Measurements from ENCODE around the gene SHOC2.

The SHOC2 gene

DNA sequence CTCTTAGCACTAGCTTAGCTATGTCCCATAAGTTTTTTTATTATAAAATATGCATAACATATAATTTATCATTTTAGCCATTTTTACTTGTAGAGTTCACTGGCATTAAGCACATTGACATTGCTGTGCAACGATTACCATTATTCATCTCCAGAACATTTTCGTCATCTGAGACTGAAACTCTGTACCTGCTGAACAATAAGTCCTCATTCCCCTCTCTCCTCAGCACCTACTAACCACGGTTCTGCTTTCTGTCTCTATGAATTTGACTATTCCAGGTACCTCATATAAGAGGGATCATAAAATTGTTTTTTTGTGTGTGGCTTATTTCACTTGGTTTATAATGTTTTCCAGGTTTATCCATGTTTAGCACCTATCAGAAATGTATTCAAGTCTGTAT is 64.1 kb downstream of the SHOC2 start:
- DNase-seq (ENCODE audit: low read depth, low spot score) = no peak

DNA sequence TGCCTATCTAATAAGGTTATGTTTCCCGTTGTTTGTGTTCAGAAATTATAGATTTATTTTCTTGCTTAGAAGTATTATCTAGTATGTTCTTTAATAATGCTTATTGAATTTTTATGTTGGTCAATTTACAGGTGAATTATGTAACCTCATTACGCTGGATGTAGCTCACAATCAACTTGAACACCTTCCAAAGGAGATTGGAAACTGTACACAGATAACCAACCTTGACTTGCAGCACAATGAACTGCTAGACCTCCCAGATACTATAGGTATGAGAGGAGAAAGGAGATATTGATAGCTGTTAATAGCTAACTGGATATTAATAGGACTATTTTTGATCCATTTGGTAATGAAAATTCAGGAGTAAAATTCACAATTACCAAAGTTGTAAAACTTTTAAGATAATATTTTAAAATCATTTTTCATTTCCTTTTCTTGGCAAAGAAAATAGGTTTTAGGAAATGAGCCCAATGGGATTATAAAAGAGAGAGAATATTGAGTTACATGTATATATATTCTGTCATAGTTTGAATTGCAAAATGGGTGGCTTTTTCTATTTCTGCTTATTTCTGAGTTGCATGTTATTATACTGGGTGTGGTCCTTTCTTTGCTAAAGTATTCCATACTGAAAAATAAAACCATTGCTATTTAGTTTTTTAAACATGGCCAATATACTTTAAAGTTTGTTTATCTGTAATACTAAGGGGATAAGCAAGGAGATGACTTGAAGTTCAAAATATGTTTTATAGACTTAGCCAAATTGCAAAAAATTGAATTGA is 66.3 kb downstream of the SHOC2 start:
- no peak for DNase-seq (ENCODE audit: low read depth, low spot score)

DNA sequence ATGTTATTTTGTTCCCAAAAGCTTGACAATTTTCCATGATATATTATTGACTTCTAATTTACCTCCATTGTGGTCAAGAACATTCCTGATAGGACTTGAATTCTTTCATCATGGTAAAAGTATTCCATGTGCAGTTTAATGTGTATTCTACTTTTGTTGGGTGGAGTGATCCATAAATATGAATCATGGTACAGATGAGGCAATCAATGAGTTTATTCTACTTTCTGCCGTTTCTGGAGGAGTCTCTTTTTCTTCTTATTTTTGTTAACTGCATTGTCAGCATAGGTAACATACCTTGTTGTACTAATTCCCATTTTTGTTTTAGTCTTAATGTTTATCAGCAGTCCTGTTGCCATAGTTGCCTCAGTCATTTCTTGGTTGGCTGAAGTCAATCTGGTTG is 69.6 kb downstream of the SHOC2 start:
- no peak for DNase-seq (ENCODE audit: low read depth, low spot score)

DNA sequence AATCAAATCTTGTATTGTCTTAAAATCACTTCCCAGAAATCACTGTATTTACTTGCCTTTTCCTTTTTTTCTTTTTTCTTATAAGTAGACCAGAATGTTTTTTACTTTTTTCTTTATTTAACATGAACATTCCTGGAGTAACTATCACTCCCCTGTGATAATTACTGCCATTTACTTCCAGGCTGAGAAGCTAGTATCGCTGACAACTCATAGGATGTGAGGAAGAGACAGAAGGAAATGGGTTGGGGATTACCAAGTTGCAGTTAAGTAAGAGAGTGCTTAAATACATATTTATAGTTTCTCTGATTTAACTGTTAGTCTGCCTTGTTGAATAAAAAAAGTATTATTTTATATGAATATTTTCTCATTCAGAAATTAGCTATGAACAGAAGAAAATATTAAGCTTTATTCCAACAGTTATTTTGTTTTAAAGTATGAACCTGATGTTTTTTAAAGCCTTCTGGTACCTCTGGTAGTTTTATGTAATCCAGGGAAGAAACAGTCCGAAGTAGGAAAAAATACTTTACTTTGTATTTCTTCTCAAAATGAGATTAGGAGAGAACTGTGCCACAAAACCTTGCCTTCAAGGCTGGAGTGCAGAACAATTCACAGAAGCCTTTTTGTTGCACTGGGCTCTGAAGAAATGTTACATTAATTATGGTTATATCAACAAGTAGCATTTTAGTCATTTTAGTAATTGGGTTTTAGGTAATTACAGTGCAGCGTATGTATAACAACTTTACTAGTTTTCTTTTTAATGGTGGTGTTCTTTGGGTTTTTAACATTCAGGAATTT is 72.8 kb downstream of the SHOC2 start:
- DNase-seq (ENCODE audit: low read depth, low spot score) = no peak

DNA sequence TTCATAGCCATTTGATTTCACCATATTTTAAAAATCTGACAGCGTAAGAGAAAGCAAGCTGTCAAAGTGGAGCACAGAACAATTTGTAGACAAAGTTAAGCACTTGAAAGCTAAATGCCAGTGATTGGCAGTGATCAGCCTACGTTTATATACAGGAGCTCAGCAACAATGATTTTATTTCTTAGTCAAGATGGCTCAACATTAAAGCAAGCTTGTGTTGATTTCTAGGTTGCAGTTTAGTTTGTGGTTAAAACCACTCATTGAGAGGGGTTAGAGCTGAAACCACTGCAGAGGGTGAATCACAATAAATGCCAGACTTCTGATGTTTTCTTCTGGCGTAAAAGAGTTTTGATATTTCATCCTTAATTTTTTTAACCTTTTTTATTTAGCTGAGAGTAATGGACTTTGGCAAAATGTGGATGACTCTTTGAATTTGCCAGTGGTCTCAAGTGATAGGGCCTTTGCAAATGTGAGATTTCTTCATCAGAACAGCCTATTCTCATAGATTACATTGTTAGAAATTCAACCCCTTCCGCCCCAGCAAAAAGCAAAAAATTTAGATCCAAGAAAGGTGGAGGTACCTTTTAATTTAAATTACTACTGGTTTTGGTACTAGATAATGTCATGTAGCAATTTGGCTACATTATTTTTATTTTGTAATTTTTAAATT is 73.8 kb downstream of the SHOC2 start:
- peak; percentile 36 for DNase-seq (ENCODE audit: low read depth, low spot score)

DNA sequence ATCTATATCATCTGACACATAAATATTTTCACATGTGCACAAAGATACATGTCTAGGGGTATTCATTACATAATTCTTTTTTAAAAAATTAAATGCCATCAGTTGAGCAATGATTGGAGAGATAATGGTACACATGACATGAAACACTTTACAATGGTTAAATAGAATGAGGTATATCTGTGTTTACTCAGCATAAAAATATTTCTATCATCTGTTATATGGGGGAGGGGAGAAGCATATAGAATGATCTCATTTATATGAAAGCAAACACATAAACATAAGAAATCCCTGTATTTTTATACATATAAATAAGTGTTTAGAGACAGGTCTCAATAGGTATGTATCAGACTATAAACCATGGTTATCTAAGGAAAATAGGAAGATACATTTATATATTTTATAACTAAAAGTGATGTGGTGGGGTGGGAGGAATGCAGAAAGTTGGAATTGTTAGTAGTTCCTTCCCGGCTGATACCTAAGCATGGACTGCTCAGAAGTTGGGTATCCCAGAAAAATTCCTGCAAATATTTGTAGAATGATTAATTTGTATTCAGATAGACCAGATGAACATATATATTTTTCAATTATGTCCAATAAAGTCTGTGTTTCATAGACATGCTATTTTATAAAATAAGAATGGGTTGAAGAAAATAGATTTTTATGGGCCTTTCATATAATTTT is 75.1 kb downstream of the SHOC2 start:
- DNase-seq (ENCODE audit: low read depth, low spot score) = no peak

DNA sequence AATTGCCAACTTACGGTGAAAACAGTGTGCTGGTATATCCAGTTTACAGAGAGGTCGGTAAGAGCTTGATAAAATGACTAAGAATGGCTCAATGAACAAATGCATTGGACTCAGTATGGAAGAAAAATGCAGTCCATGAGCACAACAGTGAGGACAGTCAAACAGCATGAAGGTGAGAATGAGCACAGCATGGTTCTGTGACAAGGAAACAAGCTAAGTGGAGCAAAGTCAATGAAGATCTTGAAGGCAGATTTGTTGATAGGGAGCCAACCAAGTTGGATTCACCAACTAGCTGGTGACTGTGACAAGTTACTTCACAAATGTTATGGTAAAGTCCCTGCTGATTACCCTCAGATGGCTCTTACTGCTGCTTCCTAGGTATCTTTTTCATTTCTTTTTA is 75.9 kb downstream of the SHOC2 start:
- no peak for DNase-seq (ENCODE audit: low read depth, low spot score)

DNA sequence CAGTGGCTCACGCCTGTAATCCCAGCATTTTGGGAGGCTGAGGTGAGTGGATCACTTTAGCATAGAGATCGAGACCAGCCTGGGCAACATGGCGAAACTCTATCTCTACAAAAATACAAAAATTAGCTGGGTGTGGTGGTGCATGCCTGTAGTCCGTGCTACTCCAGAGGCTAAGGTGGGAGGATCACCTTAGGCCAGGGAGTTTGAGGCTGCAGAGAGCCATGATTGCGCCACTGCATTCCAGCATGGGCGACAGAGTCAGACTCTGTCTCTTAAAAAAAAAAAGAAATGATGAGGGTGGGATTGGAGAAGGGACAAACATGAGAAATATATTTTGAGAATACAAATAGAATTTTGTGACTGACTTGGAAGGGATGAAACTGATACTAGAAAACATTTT is 76.9 kb downstream of the SHOC2 start:
- DNase-seq (ENCODE audit: low read depth, low spot score) = no peak

DNA sequence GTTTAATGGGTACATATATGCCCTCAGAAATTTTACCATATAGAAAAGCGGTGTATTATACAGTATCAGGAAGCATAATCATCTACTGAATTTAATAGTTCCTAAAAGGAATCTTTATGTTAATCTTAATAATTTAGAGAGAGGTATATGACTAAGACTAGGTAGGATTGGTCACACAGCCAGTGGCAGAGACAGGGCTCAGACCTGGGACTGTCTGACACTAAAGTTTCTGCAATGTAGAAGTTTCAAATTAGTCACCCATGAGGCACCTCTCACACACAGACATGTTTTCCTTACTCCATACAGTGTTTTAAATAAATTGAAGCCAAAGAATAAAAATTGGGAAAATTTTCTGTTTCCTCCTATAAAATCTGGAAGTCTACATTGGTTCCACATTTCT is 84.6 kb downstream of the SHOC2 start:
- DNase-seq (ENCODE audit: low read depth, low spot score) = no peak

DNA sequence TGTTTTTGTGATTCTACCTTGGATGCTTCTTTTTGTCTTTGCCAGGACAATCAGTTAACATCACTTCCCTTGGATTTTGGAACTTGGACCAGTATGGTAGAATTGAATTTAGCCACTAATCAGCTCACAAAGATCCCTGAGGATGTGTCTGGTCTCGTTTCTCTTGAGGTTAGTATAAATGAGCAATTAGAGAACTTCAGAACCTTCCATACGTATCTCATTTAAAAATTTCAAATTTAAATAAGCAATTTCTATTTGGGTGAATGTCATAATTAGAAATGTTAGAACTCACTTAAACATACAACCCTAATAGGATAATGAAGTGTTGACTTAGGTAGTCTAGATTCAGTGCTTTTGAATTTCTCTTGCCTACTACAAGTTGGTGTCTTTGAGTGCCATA is 88.1 kb downstream of the SHOC2 start:
- DNase-seq (ENCODE audit: low read depth, low spot score) = no peak

DNA sequence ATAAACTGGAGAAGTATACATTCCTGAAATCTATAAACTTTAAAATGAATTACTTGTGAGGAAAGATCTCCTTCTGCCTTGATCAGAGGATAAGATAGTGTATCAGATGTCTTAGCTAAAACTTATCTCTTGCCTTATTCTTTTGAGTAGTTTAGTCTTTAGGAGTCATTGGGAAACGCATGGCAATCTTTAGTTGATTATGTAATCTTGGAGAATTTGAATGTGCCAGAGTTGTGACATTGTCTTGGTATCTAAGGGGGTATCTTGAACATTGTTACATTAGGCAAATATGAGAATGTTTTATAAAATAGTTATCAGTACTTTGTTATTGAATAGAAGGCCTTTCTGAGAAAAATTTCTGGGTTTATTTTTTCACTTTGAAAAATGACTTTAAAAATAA is 95.8 kb downstream of the SHOC2 start:
- no peak for DNase-seq (ENCODE audit: low read depth, low spot score)

DNA sequence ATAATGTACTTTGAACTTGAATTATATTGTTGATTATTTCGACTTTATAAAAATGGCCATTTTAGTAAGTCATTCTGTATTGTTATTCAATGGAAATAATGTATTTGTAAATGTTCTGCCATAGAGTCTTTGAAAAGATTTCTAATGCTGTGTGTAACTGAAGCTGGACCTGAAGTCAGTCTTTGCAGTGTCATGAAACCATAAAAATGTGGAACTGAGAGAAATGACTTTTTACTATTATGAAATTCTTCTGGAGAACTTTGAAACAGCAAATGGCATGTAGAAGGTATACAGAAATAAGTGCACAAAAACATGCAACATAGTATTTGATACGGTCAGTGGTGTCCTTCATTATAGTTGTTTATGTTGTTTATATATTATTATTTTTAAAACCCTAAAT is 97.7 kb downstream of the SHOC2 start:
- DNase-seq (ENCODE audit: low read depth, low spot score) = no peak

DNA sequence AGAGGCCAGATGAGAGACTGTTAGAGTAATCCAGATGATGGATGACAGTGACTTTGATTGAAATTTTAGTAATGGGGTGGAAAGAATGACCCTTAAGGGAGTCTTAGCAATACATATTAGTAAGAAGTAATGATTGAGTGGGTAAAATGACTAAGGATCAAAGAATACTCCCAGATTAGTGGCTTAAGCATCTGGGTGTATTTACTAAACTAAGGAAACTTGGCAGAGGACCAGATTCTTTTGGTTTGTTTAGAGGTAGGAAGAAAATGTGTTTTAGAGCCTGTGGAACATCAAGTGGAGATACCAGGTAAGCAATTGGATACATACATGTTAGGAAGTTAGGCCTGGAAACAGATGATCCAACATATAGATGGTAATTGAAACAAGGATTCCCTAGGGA is 98.6 kb downstream of the SHOC2 start:
- no peak for DNase-seq (ENCODE audit: low read depth, low spot score)

DNA sequence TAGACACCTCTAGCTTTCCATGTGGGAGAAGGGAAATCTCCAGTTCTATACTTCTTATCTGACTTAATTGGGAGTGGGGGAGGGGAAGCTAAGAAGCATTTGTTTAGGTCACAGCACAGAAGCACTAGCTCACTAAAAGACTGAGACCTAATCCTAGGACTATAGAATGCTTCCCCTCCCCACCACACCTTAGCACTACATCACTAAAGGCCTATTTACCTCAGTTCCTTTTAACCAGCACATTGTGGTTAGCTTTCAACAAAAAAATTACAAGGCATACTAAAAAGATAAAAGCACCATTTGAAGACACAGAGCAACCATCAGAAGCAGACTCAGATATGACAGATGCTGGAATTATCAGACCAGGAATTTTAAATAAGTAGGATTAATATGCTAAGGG is 103.7 kb downstream of the SHOC2 start:
- no peak for DNase-seq (ENCODE audit: low read depth, low spot score)

DNA sequence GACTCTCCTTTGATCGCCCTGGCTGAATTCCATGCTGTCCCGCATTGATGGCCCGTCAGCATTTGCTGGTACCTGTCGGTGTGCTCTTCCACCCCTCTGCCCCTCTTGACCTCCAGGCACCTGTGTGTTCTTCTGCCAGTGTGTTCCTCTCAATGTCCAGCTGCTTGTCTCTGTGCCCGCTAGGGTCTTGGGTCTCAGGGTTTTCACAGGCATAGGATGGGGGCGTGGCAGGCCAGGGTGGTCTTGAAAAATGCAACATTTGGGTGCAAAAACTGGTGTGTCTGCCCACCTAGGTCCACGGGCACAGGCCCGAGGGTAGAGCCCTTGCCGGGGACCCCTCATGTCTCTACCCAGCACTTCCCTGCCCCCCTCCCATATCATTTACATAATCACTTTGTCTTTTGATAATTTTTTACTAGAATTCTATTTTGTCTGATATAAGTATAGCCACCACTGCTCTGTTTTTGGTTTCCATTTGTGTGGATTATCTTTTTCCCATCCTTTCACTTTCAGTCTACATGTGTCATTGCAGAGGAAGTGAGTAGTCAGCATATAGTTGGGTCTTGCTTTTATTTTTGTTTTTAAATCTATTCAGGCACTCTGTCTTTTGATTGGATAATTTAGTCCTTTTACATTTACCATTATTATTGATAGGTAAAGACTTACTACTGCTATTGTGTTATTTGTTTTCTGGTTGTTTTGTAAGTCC is 110.8 kb downstream of the SHOC2 start:
- DNase-seq (ENCODE audit: low read depth, low spot score) = no peak

DNA sequence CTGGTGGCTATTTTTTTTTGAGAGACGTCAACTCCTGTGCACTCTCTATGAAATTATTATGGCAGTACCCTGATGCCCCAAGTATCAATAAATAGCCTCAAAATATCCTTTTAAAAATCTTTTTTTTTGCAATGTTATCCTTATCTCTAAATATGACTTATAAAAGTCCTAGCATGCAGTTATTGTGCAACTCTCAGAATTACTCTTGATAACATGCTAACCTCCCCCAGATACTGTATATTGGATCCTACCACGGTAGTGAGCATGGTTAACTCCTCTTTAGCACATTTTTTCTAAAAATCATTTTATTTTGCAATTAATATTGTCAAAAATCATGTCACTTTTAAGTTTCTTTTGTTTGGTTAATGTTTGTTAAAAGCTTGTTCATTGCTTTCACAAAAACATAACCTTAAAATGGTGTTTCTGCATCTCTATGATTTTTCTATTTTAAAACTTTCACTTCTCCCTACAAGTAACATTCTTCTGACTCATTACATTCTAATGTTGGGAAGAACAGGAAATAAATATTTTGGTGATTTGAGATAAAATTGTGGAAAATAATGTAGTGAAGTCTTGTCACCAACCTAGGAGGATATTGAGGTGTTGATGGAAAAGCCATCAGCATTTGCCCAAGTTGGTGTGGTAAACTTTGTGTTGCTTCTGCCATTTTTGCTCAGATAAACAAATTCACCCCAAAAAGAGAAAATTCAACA is 115.3 kb downstream of the SHOC2 start:
- no peak for DNase-seq (ENCODE audit: low read depth, low spot score)

DNA sequence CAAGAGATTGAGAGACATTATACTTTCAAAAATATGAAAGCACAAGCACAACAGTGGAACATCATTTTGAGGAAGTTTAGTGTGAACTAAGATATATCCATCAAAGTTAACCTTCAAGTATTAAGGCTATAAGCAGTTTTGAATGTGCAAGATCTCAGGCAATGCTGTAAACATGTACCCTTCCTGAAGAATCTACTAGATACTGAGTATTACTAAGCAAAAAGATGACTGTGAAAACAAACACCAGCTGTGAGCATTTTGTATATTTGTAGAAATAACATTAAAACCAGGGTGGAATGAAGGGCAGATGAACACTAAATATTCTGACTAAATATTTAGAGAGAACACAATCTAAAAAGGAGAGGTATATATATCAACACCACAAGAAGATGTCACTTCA is 116.1 kb downstream of the SHOC2 start:
- DNase-seq (ENCODE audit: low read depth, low spot score) = peak; percentile 41

DNA sequence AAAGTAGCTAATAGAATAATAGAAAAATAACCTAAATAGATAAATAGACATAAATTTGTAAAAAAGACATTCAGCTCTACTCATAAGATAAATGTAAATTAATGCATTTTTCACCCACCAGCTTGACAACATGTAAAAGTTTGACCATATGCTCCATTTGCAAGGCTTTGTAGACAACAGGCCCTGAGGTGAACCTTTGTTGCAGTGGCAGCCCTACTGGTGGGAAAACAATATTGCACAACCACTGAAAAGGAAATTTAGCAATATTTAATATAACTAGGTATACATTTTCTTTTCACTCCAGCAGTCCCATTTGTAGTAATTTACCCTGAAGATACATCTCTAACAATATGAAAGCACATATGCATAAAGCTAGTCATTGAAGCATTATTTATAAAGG is 118.5 kb downstream of the SHOC2 start:
- DNase-seq (ENCODE audit: low read depth, low spot score) = no peak

DNA sequence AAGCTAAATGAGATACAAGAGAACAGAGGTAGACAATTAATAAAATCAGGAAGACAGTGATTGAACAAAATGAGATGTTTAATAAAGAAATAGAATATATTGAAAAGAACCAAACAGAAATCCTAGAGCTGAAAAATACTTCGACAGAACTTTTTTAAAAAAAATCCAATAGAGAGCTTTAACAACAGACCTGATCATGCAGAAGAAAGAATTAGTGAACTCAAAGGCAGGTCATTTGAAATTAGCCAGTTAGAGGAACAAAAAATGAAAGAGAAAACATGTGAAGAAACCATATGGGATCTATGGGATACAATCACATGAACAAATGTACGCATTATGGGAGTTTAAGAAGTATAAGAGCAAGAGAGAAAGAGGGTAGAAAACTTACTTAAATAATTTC is 120.1 kb downstream of the SHOC2 start:
- DNase-seq (ENCODE audit: low read depth, low spot score) = no peak

DNA sequence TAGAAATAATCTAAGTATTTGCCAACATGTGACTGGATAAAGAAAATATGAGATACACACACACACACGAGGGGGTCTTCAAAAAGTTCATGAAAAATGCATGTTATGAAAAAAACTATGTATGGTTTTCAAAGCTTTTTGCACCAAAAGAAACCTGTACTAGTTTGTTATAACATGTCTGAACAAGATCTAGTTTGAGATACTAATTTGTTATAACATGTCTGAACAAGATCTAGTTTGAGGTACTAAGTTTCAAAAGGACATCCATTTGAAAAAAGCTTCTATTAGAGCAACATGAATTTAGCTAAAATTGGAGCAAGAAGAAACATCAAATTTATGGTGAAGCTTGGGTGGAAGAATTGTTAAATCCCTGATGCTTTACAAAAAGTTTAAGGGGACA is 137.6 kb downstream of the SHOC2 start:
- DNase-seq (ENCODE audit: low read depth, low spot score) = no peak
